ENCODE measurements around the gene SUSD5.
"Not testable (repeated sequence)": the region's sequence is repeated elsewhere in the genome, so short reads cannot be mapped to it uniquely, and the experiment has no call there.

Gene SUSD5

DNA sequence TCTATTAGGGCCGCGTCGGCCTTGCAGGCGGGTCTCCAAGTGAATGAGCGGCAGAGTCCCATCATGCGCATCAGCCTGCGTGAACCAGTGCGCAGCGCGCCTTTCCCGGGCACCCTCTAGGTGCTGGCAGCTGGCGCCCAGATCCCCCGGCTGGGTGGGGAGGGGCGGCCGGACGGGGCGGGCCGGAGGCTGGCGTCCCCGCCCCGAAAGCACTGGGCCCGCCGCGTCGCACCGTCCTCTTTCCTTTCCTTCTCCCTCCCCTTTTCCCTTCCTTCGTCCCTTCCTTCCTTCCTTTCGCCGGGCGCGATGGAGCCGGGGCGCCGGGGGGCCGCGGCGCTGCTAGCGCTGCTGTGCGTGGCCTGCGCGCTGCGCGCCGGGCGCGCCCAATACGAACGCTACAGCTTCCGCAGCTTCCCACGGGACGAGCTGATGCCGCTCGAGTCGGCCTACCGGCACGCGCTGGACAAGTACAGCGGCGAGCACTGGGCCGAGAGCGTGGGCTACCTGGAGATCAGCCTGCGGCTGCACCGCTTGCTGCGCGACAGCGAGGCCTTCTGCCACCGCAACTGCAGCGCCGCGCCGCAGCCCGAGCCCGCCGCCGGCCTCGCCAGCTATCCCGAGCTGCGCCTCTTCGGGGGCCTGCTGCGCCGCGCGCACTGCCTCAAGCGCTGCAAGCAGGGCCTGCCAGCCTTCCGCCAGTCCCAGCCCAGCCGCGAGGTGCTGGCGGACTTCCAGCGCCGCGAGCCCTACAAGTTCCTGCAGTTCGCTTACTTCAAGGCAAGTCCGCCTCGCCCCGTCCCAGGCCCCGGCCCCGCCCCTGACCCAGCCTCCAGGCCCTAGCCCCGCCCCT lies 104.6 kb downstream of the SUSD5 start, which contains the start of gene CRTAP:
CRTAP (plus strand) TSS at position 243 of the 850 bp plus-strand sequence; CDS start at position 307, 64 bp downstream.
- H3K9me2 ChIP-seq (replicated peaks; ENCODE audit: insufficient read depth, low read length), result no peaks in the 10 kb centered on the region
- no peaks in the 10 kb centered on the region for H4K20me1 ChIP-seq (ENCODE audit: low read depth, low read length)
- H3K27ac ChIP-seq (ENCODE audit: low read depth, low read length), result peak within 1 kb of the TSS; percentile 67
- no peaks in the 10 kb centered on the region for H3K36me3 ChIP-seq (ENCODE audit: low read length)
- peaks cover 10% of the 10 kb centered on the region; the same call in 1 of the 2 replicates for H3F3A ChIP-seq (ENCODE audit: insufficient read depth)
- peak within 1 kb of the TSS; percentile 74 for H3K4me3 ChIP-seq (ENCODE audit: insufficient read depth, low read length, poor library complexity, severe bottlenecking)
- TF ChIP-seq, protein P1, sequence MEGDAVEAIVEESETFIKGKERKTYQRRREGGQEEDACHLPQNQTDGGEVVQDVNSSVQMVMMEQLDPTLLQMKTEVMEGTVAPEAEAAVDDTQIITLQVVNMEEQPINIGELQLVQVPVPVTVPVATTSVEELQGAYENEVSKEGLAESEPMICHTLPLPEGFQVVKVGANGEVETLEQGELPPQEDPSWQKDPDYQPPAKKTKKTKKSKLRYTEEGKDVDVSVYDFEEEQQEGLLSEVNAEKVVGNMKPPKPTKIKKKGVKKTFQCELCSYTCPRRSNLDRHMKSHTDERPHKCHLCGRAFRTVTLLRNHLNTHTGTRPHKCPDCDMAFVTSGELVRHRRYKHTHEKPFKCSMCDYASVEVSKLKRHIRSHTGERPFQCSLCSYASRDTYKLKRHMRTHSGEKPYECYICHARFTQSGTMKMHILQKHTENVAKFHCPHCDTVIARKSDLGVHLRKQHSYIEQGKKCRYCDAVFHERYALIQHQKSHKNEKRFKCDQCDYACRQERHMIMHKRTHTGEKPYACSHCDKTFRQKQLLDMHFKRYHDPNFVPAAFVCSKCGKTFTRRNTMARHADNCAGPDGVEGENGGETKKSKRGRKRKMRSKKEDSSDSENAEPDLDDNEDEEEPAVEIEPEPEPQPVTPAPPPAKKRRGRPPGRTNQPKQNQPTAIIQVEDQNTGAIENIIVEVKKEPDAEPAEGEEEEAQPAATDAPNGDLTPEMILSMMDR (IDR thresholded peaks at IDR 0.05; ENCODE audit: insufficient read depth, low read length, poor library complexity, severe bottlenecking), result no peak
- no peak for TF ChIP-seq EZH2phosphoT487 (conservative IDR thresholded peaks at IDR 0.05; ENCODE audit: low read length)
- H3K9ac ChIP-seq (ENCODE audit: low read length), result peak within 1 kb of the TSS; percentile 76
- H3K27me3 ChIP-seq (ENCODE audit: low read length), result no peaks in the 10 kb centered on the region
- no peaks in the 10 kb centered on the region for H3K9me3 ChIP-seq (ENCODE audit: insufficient read depth, low read length)
- H3K4me2 ChIP-seq (ENCODE audit: low read depth, low read length, poor library complexity, severe bottlenecking), result peak within 1 kb of the TSS; percentile 89
- peak within 1 kb of the TSS; percentile 97 for H2AFZ ChIP-seq (ENCODE audit: low read depth, low read length, severe bottlenecking)
- no peaks in the 10 kb centered on the region for H3K79me2 ChIP-seq (ENCODE audit: insufficient read depth, low read length)

DNA sequence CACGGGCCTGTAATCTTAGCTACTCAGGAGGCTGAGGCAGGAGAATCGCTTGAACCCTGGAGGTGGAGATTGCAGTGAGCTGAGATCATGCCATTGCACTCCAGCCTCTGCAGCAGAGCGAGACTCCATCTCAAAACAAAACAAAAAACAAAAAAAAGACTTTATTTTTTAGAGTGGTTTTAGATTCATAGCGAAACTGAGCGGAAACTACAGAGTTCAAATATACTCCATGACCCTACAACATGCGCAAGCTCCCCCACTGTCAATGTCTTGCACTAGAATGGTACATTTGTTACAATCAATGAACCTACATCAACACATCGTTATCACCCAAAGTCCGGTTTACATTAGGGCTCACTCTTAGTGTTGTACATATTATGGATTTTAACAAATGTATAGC lies 107.0 kb downstream of the SUSD5 start:
- peaks cover 10% of the 10 kb centered on the region; the same call in 1 of the 2 replicates for H3F3A ChIP-seq (ENCODE audit: insufficient read depth)
- no peak overlapping the region for H3K4me3 ChIP-seq (ENCODE audit: insufficient read depth, low read length, poor library complexity, severe bottlenecking)
- no peaks in the 10 kb centered on the region for H3K27me3 ChIP-seq (ENCODE audit: low read length)
- H3K9ac ChIP-seq (ENCODE audit: low read length), result no peak overlapping the region
- no peaks in the 10 kb centered on the region for H4K20me1 ChIP-seq (ENCODE audit: low read depth, low read length)
- no peak overlapping the region for H2AFZ ChIP-seq (ENCODE audit: low read depth, low read length, severe bottlenecking)
- no peaks in the 10 kb centered on the region for H3K9me3 ChIP-seq (ENCODE audit: insufficient read depth, low read length)
- TF ChIP-seq EZH2phosphoT487 (conservative IDR thresholded peaks at IDR 0.05; ENCODE audit: low read length), result no peak
- TF ChIP-seq, protein P1 (IDR thresholded peaks at IDR 0.05; ENCODE audit: insufficient read depth, low read length, poor library complexity, severe bottlenecking), result no peak
- H3K4me2 ChIP-seq (ENCODE audit: low read depth, low read length, poor library complexity, severe bottlenecking), result no peak overlapping the region
- no peak overlapping the region for H3K27ac ChIP-seq (ENCODE audit: low read depth, low read length)
- H3K9me2 ChIP-seq (replicated peaks; ENCODE audit: insufficient read depth, low read length), result no peaks in the 10 kb centered on the region
- H3K36me3 ChIP-seq (ENCODE audit: low read length), result no peaks in the 10 kb centered on the region
- no peaks in the 10 kb centered on the region for H3K79me2 ChIP-seq (ENCODE audit: insufficient read depth, low read length)

DNA sequence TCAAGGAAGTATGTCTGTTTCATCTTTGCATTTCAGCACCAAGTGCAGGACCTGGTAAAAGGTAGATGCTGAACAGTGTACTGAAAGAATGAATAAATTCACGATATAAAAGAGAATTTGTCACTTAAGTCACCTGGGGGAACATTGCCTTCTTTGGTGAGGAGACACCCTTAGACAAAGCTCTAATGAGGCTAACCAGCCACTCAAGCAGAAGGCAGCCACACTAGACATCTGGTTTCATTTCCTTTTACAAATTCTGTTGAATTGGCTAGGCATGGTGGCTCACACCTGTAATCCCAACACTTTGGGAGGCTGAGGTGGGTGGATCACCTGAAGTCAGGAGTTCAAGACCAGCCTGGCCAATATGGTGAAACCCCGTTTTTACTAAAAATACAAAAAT lies 111.8 kb downstream of the SUSD5 start:
- H3K79me2 ChIP-seq (ENCODE audit: insufficient read depth, low read length); H3K27me3 ChIP-seq (ENCODE audit: low read length); H3K9me2 ChIP-seq (replicated peaks; ENCODE audit: insufficient read depth, low read length); H3K36me3 ChIP-seq (ENCODE audit: low read length); H3K9ac ChIP-seq (ENCODE audit: low read length); H3K27ac ChIP-seq (ENCODE audit: low read depth, low read length); H3K9me3 ChIP-seq (ENCODE audit: insufficient read depth, low read length); H4K20me1 ChIP-seq (ENCODE audit: low read depth, low read length); H2AFZ ChIP-seq (ENCODE audit: low read depth, low read length, severe bottlenecking); H3K4me2 ChIP-seq (ENCODE audit: low read depth, low read length, poor library complexity, severe bottlenecking); H3K4me3 ChIP-seq (ENCODE audit: insufficient read depth, low read length, poor library complexity, severe bottlenecking); H3F3A ChIP-seq (ENCODE audit: insufficient read depth): not testable (repeated sequence)

DNA sequence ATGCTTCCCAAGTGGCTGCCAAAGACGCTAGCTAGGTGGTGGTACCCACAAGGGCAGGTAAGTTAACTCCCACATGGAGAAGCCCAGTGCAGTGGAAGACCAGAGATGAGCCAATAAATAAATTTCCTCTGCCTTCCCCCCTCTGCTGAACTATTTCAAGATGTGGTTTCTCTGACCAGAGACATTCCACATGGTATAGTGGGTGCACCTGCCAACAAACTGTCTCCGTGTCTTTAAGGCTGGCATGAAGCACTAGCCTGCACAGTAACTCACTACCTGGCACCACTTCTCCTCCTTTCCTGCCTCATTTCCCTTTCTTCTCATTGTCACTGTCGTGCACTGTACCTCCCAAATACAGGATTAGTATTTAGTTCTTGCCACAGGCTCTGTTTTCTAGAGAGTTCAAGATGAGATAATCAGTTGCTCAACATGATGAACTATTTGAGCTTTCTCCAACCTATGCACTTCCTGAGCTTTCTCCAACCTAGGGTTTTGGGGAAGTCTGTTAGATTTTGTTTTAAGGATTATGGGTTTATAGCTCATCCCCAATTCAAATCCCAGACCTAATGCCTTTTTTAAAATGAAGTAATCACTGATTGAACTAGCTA lies 113.2 kb downstream of the SUSD5 start:
- H3K27ac ChIP-seq (ENCODE audit: low read depth, low read length), result no peak overlapping the region
- H3K9me2 ChIP-seq (replicated peaks; ENCODE audit: insufficient read depth, low read length), result no peaks in the 10 kb centered on the region
- H3K9ac ChIP-seq (ENCODE audit: low read length), result no peak overlapping the region
- H3F3A ChIP-seq (ENCODE audit: insufficient read depth), result no peaks in the 10 kb centered on the region
- H3K36me3 ChIP-seq (ENCODE audit: low read length), result no peaks in the 10 kb centered on the region
- H3K4me3 ChIP-seq (ENCODE audit: insufficient read depth, low read length, poor library complexity, severe bottlenecking), result no peak overlapping the region
- H4K20me1 ChIP-seq (ENCODE audit: low read depth, low read length), result no peaks in the 10 kb centered on the region
- no peaks in the 10 kb centered on the region for H3K79me2 ChIP-seq (ENCODE audit: insufficient read depth, low read length)
- no peaks in the 10 kb centered on the region for H3K9me3 ChIP-seq (ENCODE audit: insufficient read depth, low read length)
- no peak overlapping the region for H3K4me2 ChIP-seq (ENCODE audit: low read depth, low read length, poor library complexity, severe bottlenecking)
- TF ChIP-seq, protein P1 (IDR thresholded peaks at IDR 0.05; ENCODE audit: insufficient read depth, low read length, poor library complexity, severe bottlenecking), result no peak
- TF ChIP-seq EZH2phosphoT487 (conservative IDR thresholded peaks at IDR 0.05; ENCODE audit: low read length), result no peak
- H3K27me3 ChIP-seq (ENCODE audit: low read length), result no peaks in the 10 kb centered on the region
- H2AFZ ChIP-seq (ENCODE audit: low read depth, low read length, severe bottlenecking), result no peak overlapping the region

Data from SU-DHL-6 (cell line).